GM12878 (cell line): ENCODE measurements around the gene CACNA2D3. TPM values are rescaled to one million over a fixed set of nuclear protein-coding genes. Genes with fewer than 3 reads are reported as not detected.

Experiments
- ATAC-seq: fragments of 200-7000 bp; cut with Tn5 transposase; 3 replicates; pipeline ENCODE4 v1.9.1; 2020; ENCODE audit warnings: mild to moderate bottlenecking, moderate library complexity
- BruUV-seq: library from RNA; stranded (reverse); fragments of 400-500 nt; replicated peaks from 2 replicates; lab custom pipeline; 2021; lab: Mats Ljungman, UMichigan
- CTCF ChIA-PET: fragments of 300-600 bp; sonication (Branson Sonifier 250); formaldehyde crosslinking; extraction: SDS; loops from one replicate; lab custom pipeline; 2021; ENCODE audit warnings: inconsistent platforms; lab: Yijun Ruan, JAX
- POLR2A ChIA-PET: fragments of 350-600 bp; formaldehyde crosslinking; extraction: SDS; loops from one replicate; lab custom pipeline; 2021; ENCODE audit warnings: inconsistent platforms; lab: Charles Lee
- RAD21 ChIA-PET: fragments of 300-600 bp; sonication (Branson Sonifier 250); formaldehyde crosslinking; loops from one replicate; lab custom pipeline; 2023; ENCODE audit warnings: antibody characterized with exemption; ENCODE audit not compliant: unreplicated experiment; lab: Charles Lee
- SMC1A ChIA-PET: fragments of 300-600 bp; sonication (Branson Sonifier 250); formaldehyde crosslinking; loops from one replicate; lab custom pipeline; 2023; ENCODE audit not compliant: unreplicated experiment, uncharacterized antibody; lab: Charles Lee
- DNase-seq: peaks from one replicate; pipeline ENCODE4 v3.0.0-alpha.2; 2011; ENCODE audit warnings: low read depth, low spot score
- FAIRE-seq: peaks from 3 replicates; lab custom pipeline; 2011; peaks lifted over from hg19 to GRCh38; lab: Jason Lieb, UNC
- H2AFZ ChIP-seq: 2 replicates; pipeline ENCODE4 v1.6.0; 2011; ENCODE audit warnings: low read depth, low read length, control low read depth; ENCODE audit not compliant: control insufficient read depth
- H3K27ac ChIP-seq: 2 replicates; pipeline ENCODE4 v1.5.1; 2011; ENCODE audit warnings: control low read depth; ENCODE audit not compliant: control insufficient read depth, insufficient read depth
- H3K27me3 ChIP-seq, 2 experiments: replicated peaks in 1 of 2; 2 replicates each; pipeline versions ENCODE4 v1.6.0 to v1.6.1; 2011; ENCODE audit warnings: low read length in 1 of 2; ENCODE audit not compliant: control insufficient read depth in 2 of 2, insufficient read depth in 2 of 2
- H3K36me3 ChIP-seq, 2 experiments: 2 replicates each; pipeline ENCODE4 v1.5.1; 2011; ENCODE audit warnings: low read length in 1 of 2; ENCODE audit not compliant: control insufficient read depth in 2 of 2, insufficient read depth in 2 of 2
- H3K4me1 ChIP-seq: 2 replicates; pipeline ENCODE4 v1.6.1; 2011; ENCODE audit warnings: mild to moderate bottlenecking, low read length, moderate library complexity, mixed read lengths; ENCODE audit not compliant: control insufficient read depth, insufficient read depth
- H3K4me2 ChIP-seq: 2 replicates; pipeline ENCODE4 v1.6.0; 2011; ENCODE audit warnings: control low read depth; ENCODE audit not compliant: control insufficient read depth, insufficient read depth
- H3K4me3 ChIP-seq: fragments of 200-600 bp; sonication (generic); 2 replicates; pipeline ENCODE4 v1.5.1; 2016
- H3K79me2 ChIP-seq: 2 replicates; pipeline ENCODE4 v1.6.0; 2011; ENCODE audit warnings: low read length; ENCODE audit not compliant: control insufficient read depth, insufficient read depth
- H3K9ac ChIP-seq: 2 replicates; pipeline ENCODE4 v1.8.0; 2011; ENCODE audit warnings: low read length, control low read depth, mixed read lengths; ENCODE audit not compliant: control insufficient read depth, insufficient read depth
- H3K9me3 ChIP-seq: replicated peaks from 3 replicates; pipeline ENCODE4 v1.5.1; 2011; ENCODE audit warnings: mild to moderate bottlenecking, low read length; ENCODE audit not compliant: control insufficient read depth, insufficient read depth
- H4K20me1 ChIP-seq: 2 replicates; pipeline ENCODE4 v1.6.0; 2011; ENCODE audit not compliant: control insufficient read depth, insufficient read depth
- CTCF ChIP-seq, 3 experiments: IDR thresholded peaks in 2 of 3; conservative IDR thresholded peaks in 1 of 3; 2 replicates each; pipeline ENCODE4 v1.5.1; 2011; ENCODE audit warnings: low read depth in 3 of 3, low read length in 3 of 3, mild to moderate bottlenecking in 3 of 3, control low read depth in 2 of 3, moderate library complexity in 2 of 3, inconsistent platforms in 1 of 3, mixed read lengths in 1 of 3; ENCODE audit not compliant: control insufficient read depth in 2 of 3, insufficient read depth in 1 of 3; ENCODE audit errors: extremely low read depth in 1 of 3
- E2F4 ChIP-seq: IDR thresholded peaks from 2 replicates; pipeline ENCODE4 v1.6.1; 2012; ENCODE audit warnings: low read depth, low read length, improper control_type of control experiment
- EZH2 ChIP-seq: IDR thresholded peaks from 2 replicates; pipeline ENCODE4 v1.6.1; 2012; ENCODE audit warnings: low read depth, mild to moderate bottlenecking, control low read depth, inconsistent platforms, low read length, borderline replicate concordance; ENCODE audit not compliant: control insufficient read depth
- FOXM1 ChIP-seq: IDR thresholded peaks from 2 replicates; pipeline ENCODE4 v1.6.1; 2012; ENCODE audit warnings: low read depth, mild to moderate bottlenecking, inconsistent platforms, low read length, moderate library complexity
- GATAD2B ChIP-seq: fragments of 450-650 bp; conservative IDR thresholded peaks from 2 replicates; pipeline ENCODE4 v1.6.1; 2017; ENCODE audit warnings: low read depth, mild to moderate bottlenecking, moderate library complexity
- JUND ChIP-seq: IDR thresholded peaks from 2 replicates; pipeline ENCODE4 v1.6.1; 2012; ENCODE audit warnings: low read depth, mild to moderate bottlenecking, low read length, improper control_type of control experiment, moderate library complexity
- NFYA ChIP-seq: IDR thresholded peaks from 2 replicates; pipeline ENCODE4 v1.6.1; 2011; ENCODE audit warnings: low read depth, mild to moderate bottlenecking, low read length, improper control_type of control experiment, borderline replicate concordance
- POU2F2 ChIP-seq: IDR thresholded peaks from 3 replicates; pipeline ENCODE4 v1.6.1; 2011; ENCODE audit warnings: low read depth, mild to moderate bottlenecking, low read length, borderline replicate concordance
- SKIL ChIP-seq: fragments of 450-650 bp; IDR thresholded peaks from 2 replicates; pipeline ENCODE4 v1.6.1; 2017; ENCODE audit warnings: mild to moderate bottlenecking, low read depth, inconsistent platforms; ENCODE audit not compliant: poor library complexity, severe bottlenecking
- TARDBP ChIP-seq: IDR thresholded peaks from 2 replicates; pipeline ENCODE4 v1.6.1; 2016; ENCODE audit warnings: borderline replicate concordance
- ZNF207 ChIP-seq: fragments of 450-650 bp; IDR thresholded peaks from 2 replicates; pipeline ENCODE4 v1.6.1; 2014; ENCODE audit warnings: antibody characterized with exemption, mild to moderate bottlenecking, borderline replicate concordance
- WGBS: methylation state at CpG from one replicate; pipeline ENCODE4 v1.1.6; 2016; ENCODE audit warnings: low lambda C conversion rate; ENCODE audit not compliant: insufficient replicate concordance, insufficient coverage; ENCODE audit errors: missing lambda C conversion rate; 5-methylcytosine and 5-hydroxymethylcytosine counted together
- in situ Hi-C: fragments of 300-500 bp; cut with MboI; formaldehyde crosslinking; loops from 9 replicates; pipeline ENCODE4 v1.14.3; 2018; ENCODE audit warnings: mixed read lengths
- intact Hi-C: fragments of 100-400 bp; cut with micrococcal nuclease; formaldehyde crosslinking; loops from one replicate; pipeline ENCODE4 v1.14.2; 2022; ENCODE audit not compliant: unreplicated experiment
- polyA plus RNA-seq, 11 experiments: library from polyadenylated mRNA; depleted of rRNA in 4 of 11; unstranded in 6 of 11; stranded (reverse) in 5 of 11; fragments of >200 nt; fragmentation: Nextera tagmentation in 4 of 11; fragmentation: Illumina TruSeq in 1 of 11; extraction: Ambion mirVana in 4 of 11; extraction: Trizol in 1 of 11; gene quantifications; 1 replicate in 1 of 11; 2 replicates in 10 of 11; pipeline versions ENCODE4 v1.2.1 to v1.2.3, GENCODE V29; 2011 to 2016; ENCODE audit warnings: inconsistent platforms in 2 of 11, missing spikeins in 2 of 11, low read depth in 1 of 11
- total RNA-seq, 4 experiments: library from RNA; depleted of rRNA in 3 of 4; stranded (reverse); fragments of >200 nt in 3 of 4; fragmentation: Illumina TruSeq in 1 of 4; extraction: Trizol in 1 of 4; gene quantifications; 2 replicates each; pipeline versions ENCODE4 v1.2.1 to v1.2.3, GENCODE V29; 2013 to 2021

CACNA2D3 gene
- total and polyA plus RNA-seq, 10 of the 15 experiments (the other 5 are each of a cell fraction or from before 2014, with no cell fraction given): not detected

- TF ChIP-seq SKIL (no peak), FOXM1 (no peak), E2F4 (no peak)
- TF ChIP-seq, all 136 proteins: peak for 0
Measured at GRCh38 chr3:54895613-54896012, 773.3 kb downstream of the CACNA2D3 start (continued).

DNA sequence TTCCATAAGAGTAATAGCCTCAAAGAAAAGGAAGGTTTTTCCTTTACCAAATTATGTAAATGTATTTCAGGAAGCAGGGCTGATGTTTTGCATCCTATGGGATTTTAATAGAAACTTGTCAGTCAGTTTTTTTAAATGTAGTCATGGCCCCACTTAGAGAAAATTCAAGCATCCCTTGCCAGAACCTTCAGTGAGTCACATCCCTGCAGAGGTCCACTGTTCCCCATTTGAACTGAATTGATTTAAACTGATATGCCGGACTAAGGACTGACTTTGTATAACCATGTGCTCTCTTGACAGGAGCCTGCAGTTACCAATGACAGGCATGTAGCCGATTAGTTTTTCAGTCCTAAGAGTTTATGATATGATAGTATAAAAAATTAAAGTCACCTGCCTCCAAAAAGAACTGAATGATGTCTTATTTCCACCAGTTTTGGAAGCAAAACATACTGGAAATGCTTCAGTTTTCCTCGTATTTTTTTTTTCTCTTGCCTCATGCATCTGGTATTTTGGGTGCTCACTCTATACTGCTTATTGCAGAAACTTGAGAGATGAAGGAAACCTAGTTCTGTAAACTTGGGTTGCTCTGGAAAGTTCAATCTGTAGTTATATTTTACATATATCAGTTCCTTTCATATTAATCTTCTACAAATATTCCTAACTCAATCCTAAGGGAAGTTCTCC is 774.8 kb downstream of the CACNA2D3 start:
- no peak for ATAC-seq
- Histone ChIP-seq H2AFZ (no peak overlapping the region), H3K4me3 (no peak overlapping the region), H3K4me2 (no peak overlapping the region), H3K36me3 (no peaks in the 10 kb centered on the region), H4K20me1 (no peaks in the 10 kb centered on the region), H3K9me3 (no peaks in the 10 kb centered on the region), H3K4me1 (no peaks in the 10 kb centered on the region), H3K79me2 (no peaks in the 10 kb centered on the region), H3K27me3 (no peaks in the 10 kb centered on the region), H3K27ac (no peak overlapping the region), H3K9ac (no peak overlapping the region)
- no TSS peak for BruUV-seq
- intact Hi-C loops (no loop called here), in situ Hi-C loops (no loop called here)
- DNase-seq: no peak
- ChIA-PET POLR2A (no interaction called here), CTCF (no interaction called here), RAD21 (no interaction called here), SMC1A (no interaction called here)
- 13% methylated on average over 3 of the region's 3 CpGs for WGBS
- no peak for FAIRE-seq
- no peak for TF ChIP-seq CTCF (IDR thresholded peaks at IDR 0.05 in 2 of 3, conservative IDR thresholded peaks at IDR 0.05 in 1 of 3; ENCODE audit: control insufficient read depth in 2 of 3, extremely low read depth in 1 of 3, insufficient read depth in 1 of 3, low read depth in 3 of 3, low read length in 3 of 3)
- no peak for TF ChIP-seq POU2F2
- no peak for TF ChIP-seq EZH2
- no peak for TF ChIP-seq ZNF207
- no peak for TF ChIP-seq NFYA
- TF ChIP-seq TARDBP: no peak
- no peak for TF ChIP-seq GATAD2B
- no peak for TF ChIP-seq JUND
- no peak for TF ChIP-seq SKIL
